H1 (cell line): ENCODE results near the gene KCTD4. TPM values are rescaled to one million over a fixed set of nuclear protein-coding genes. Genes with fewer than 3 reads are reported as not detected.

Source experiments
- CTCF ChIA-PET: fragments of 300-600 bp; sonication (Branson Sonifier 250); formaldehyde crosslinking; loops from one replicate; lab custom pipeline; 2021; ENCODE audit not compliant: partially characterized antibody; lab: Charles Lee
- POLR2A ChIA-PET: fragments of 300-600 bp; sonication (Branson Sonifier 250); formaldehyde crosslinking; loops from one replicate; lab custom pipeline; 2021; ENCODE audit warnings: inconsistent platforms; ENCODE audit not compliant: partially characterized antibody; lab: Charles Lee
- DNase-seq, 2 experiments: peaks; one replicate each; pipeline versions ENCODE4 v3.0.0 to v3.0.0-alpha.2; 2010 to 2022; ENCODE audit warnings: low spot score in 2 of 2, low read depth in 1 of 2, mixed read lengths in 1 of 2
- FAIRE-seq: peaks from 2 replicates; lab custom pipeline; 2011; peaks lifted over from hg19 to GRCh38; lab: Jason Lieb, UNC
- H2AFZ ChIP-seq: 2 replicates; pipeline ENCODE4 v1.8.1; 2012; ENCODE audit warnings: low read length, inconsistent platforms
- H2AK5ac ChIP-seq: 2 replicates; pipeline ENCODE4 v1.6.1; 2013; ENCODE audit warnings: low read depth, low read length
- H2BK120ac ChIP-seq: replicated peaks from 2 replicates; pipeline ENCODE3; 2013; ENCODE audit warnings: low read depth, low read length, inconsistent platforms
- H2BK12ac ChIP-seq: 2 replicates; pipeline ENCODE4 v1.6.1; 2013; ENCODE audit warnings: low read depth, low read length
- H2BK15ac ChIP-seq: 2 replicates; pipeline ENCODE4 v1.6.1; 2013; ENCODE audit warnings: low read length
- H2BK20ac ChIP-seq: 2 replicates; pipeline ENCODE4 v1.6.1; 2013; ENCODE audit warnings: low read length
- H2BK5ac ChIP-seq: 2 replicates; pipeline ENCODE4 v1.6.1; 2013; ENCODE audit warnings: low read depth, low read length
- H3K14ac ChIP-seq: 2 replicates; pipeline ENCODE4 v1.6.1; 2013; ENCODE audit warnings: inconsistent platforms; ENCODE audit not compliant: insufficient read length
- H3K18ac ChIP-seq: 2 replicates; pipeline ENCODE4 v1.6.1; 2013; ENCODE audit warnings: low read length; ENCODE audit errors: extremely low read depth
- H3K23ac ChIP-seq: 2 replicates; pipeline ENCODE4 v1.6.1; 2013; ENCODE audit warnings: inconsistent platforms; ENCODE audit not compliant: insufficient read length
- H3K23me2 ChIP-seq: 2 replicates; pipeline ENCODE4 v1.6.1; 2013; ENCODE audit warnings: low read depth, low read length
- H3K27ac ChIP-seq: 2 replicates; pipeline ENCODE4 v1.6.1; 2011; ENCODE audit warnings: low read depth, low read length, inconsistent platforms
- H3K27me3 ChIP-seq, 4 experiments: replicated peaks in 1 of 4; 1 replicate in 1 of 4; 2 replicates in 3 of 4; pipeline versions ENCODE4 v1.6.1 to v1.8.1; 2011 to 2013; ENCODE audit warnings: low read length in 3 of 4, mild to moderate bottlenecking in 3 of 4, inconsistent platforms in 2 of 4, mixed read lengths in 2 of 4, moderate library complexity in 1 of 4; ENCODE audit not compliant: control insufficient read depth in 3 of 4, insufficient read depth in 3 of 4; ENCODE audit errors: extremely low read depth in 1 of 4
- H3K36me3 ChIP-seq, 4 experiments: 2 replicates each; pipeline versions ENCODE4 v1.6.1 to v1.8.1; 2011 to 2013; ENCODE audit warnings: mild to moderate bottlenecking in 4 of 4, low read length in 3 of 4, moderate library complexity in 2 of 4, control low read depth in 1 of 4, inconsistent platforms in 1 of 4; ENCODE audit not compliant: insufficient read depth in 4 of 4, control insufficient read depth in 2 of 4
- H3K4ac ChIP-seq: replicated peaks from 2 replicates; pipeline ENCODE3; 2013; ENCODE audit warnings: low read length, low read depth, mixed read lengths, inconsistent platforms; ENCODE audit not compliant: insufficient read length
- H3K4me1 ChIP-seq, 4 experiments: replicated peaks in 1 of 4; 1 replicate in 1 of 4; 2 replicates in 3 of 4; pipeline versions ENCODE4 v1.6.1 to v1.8.1; 2011 to 2013; ENCODE audit warnings: low read length in 3 of 4, inconsistent platforms in 2 of 4, mixed read lengths in 1 of 4; ENCODE audit not compliant: insufficient read depth in 4 of 4, control insufficient read depth in 3 of 4
- H3K4me2 ChIP-seq, 2 experiments: 2 replicates each; pipeline versions ENCODE4 v1.6.1 to v1.8.1; 2011 to 2013; ENCODE audit warnings: low read depth in 2 of 2, low read length in 2 of 2, control low read depth in 1 of 2, inconsistent platforms in 1 of 2, mild to moderate bottlenecking in 1 of 2; ENCODE audit not compliant: insufficient read depth in 1 of 2
- H3K4me3 ChIP-seq, 4 experiments: fragments of 200-600, 300-600 bp in 1 of 4; sonication (generic), shearing (Covaris generic), sonication (Bioruptor Twin) in 1 of 4; 2 replicates each; pipeline versions ENCODE4 v1.5.1 to v1.8.1; 2011 to 2016; ENCODE audit warnings: low read length in 4 of 4, low read depth in 3 of 4, control low read depth in 2 of 4, inconsistent platforms in 2 of 4, mild to moderate bottlenecking in 2 of 4, mixed read lengths in 1 of 4, moderate library complexity in 1 of 4; ENCODE audit not compliant: insufficient read depth in 2 of 4; ENCODE audit errors: extremely low read depth in 1 of 4
- H3K56ac ChIP-seq: replicated peaks from 2 replicates; pipeline ENCODE3; 2013; ENCODE audit warnings: low read depth, mild to moderate bottlenecking, mixed read lengths, low read length, inconsistent platforms; ENCODE audit not compliant: insufficient read length
- H3K79me1 ChIP-seq: 2 replicates; pipeline ENCODE4 v1.6.1; 2013; ENCODE audit warnings: low read depth, low read length, control low read depth
- H3K79me2 ChIP-seq, 2 experiments: 2 replicates each; pipeline versions ENCODE4 v1.6.1 to v1.8.1; 2012 to 2013; ENCODE audit warnings: low read length in 2 of 2, mild to moderate bottlenecking in 2 of 2, inconsistent platforms in 1 of 2; ENCODE audit not compliant: insufficient read depth in 2 of 2, control insufficient read depth in 1 of 2
- H3K9ac ChIP-seq, 4 experiments: replicated peaks in 1 of 4; 1 replicate in 1 of 4; 2 replicates in 3 of 4; pipeline versions ENCODE4 v1.6.1 to v1.8.1; 2011 to 2013; ENCODE audit warnings: low read depth in 3 of 4, low read length in 3 of 4, control low read depth in 2 of 4, mild to moderate bottlenecking in 2 of 4, moderate library complexity in 2 of 4, inconsistent platforms in 1 of 4; ENCODE audit errors: extremely low read depth in 1 of 4
- H3K9me3 ChIP-seq, 2 experiments: 2 replicates each; pipeline versions ENCODE4 v1.6.1 to v1.8.1; 2012 to 2013; ENCODE audit warnings: mild to moderate bottlenecking in 2 of 2, moderate library complexity in 2 of 2, control low read depth in 1 of 2, inconsistent platforms in 1 of 2, low read depth in 1 of 2, low read length in 1 of 2, mixed read lengths in 1 of 2; ENCODE audit not compliant: insufficient read depth in 2 of 2
- H4K20me1 ChIP-seq, 2 experiments: replicated peaks in 1 of 2; 2 replicates each; pipeline versions ENCODE3 to v1.8.1; 2011 to 2013; ENCODE audit warnings: inconsistent platforms in 2 of 2, low read length in 2 of 2, mild to moderate bottlenecking in 1 of 2; ENCODE audit not compliant: insufficient read depth in 2 of 2, control insufficient read depth in 1 of 2
- H4K5ac ChIP-seq: 2 replicates; pipeline ENCODE4 v1.6.1; 2013; ENCODE audit warnings: low read length, low read depth, mixed read lengths, inconsistent platforms; ENCODE audit not compliant: insufficient read length
- H4K8ac ChIP-seq: 2 replicates; pipeline ENCODE4 v1.8.0; 2013; ENCODE audit warnings: mild to moderate bottlenecking, moderate library complexity, low read length, inconsistent platforms; ENCODE audit not compliant: insufficient read depth; ENCODE audit errors: extremely low read depth
- H4K91ac ChIP-seq: replicated peaks from 2 replicates; pipeline ENCODE3; 2013; ENCODE audit warnings: low read length, mixed read lengths, inconsistent platforms; ENCODE audit not compliant: insufficient read length
- BCL11A ChIP-seq, 2 experiments: IDR thresholded peaks; one replicate each; pipeline ENCODE4 v1.6.1; 2011; ENCODE audit warnings: low read depth in 2 of 2, low read length in 2 of 2, mild to moderate bottlenecking in 2 of 2
- CBX5 ChIP-seq: fragments of 300-800, 300-1000 bp; sonication (generic); IDR thresholded peaks from 2 replicates; pipeline ENCODE4 v1.7.1; 2016; ENCODE audit warnings: antibody characterized with exemption, low read length, low read depth
- JUN ChIP-seq: IDR thresholded peaks from 2 replicates; pipeline ENCODE4 v1.6.1; 2011; ENCODE audit warnings: low read depth, mild to moderate bottlenecking, improper control_type of control experiment, low read length
- KDM4A ChIP-seq: IDR thresholded peaks from one replicate; pipeline ENCODE4 v1.7.1; 2012; ENCODE audit warnings: low read depth, mild to moderate bottlenecking, moderate library complexity, low read length, inconsistent platforms; ENCODE audit not compliant: severe bottlenecking
- MAX ChIP-seq: IDR thresholded peaks from 2 replicates; pipeline ENCODE4 v1.6.1; 2012; ENCODE audit warnings: inconsistent platforms
- RNF2 ChIP-seq: fragments of 200-900, 300-1000 bp; sonication (generic); IDR thresholded peaks from 2 replicates; pipeline ENCODE4 v1.7.1; 2016; ENCODE audit warnings: borderline replicate concordance, low read depth, mild to moderate bottlenecking, antibody characterized with exemption, low read length; ENCODE audit not compliant: poor library complexity, severe bottlenecking; ENCODE audit errors: missing control alignments
- SIRT6 ChIP-seq: IDR thresholded peaks from one replicate; pipeline ENCODE4 v1.7.1; 2012; ENCODE audit warnings: low read length, inconsistent platforms
- SP1 ChIP-seq: IDR thresholded peaks from 2 replicates; pipeline ENCODE4 v1.6.1; 2011; ENCODE audit warnings: low read depth, low read length
- SP2 ChIP-seq: IDR thresholded peaks from 2 replicates; pipeline ENCODE4 v1.6.1; 2012; ENCODE audit warnings: mild to moderate bottlenecking, low read length, inconsistent platforms
- WGBS, 2 experiments: shearing (Covaris generic) in 1 of 2; methylation state at CpG; one replicate each; pipeline versions ENCODE4 v1.1.6 to v1.1.7; 2013 to 2015; ENCODE audit warnings: low lambda C conversion rate in 2 of 2, mixed read lengths in 2 of 2, inconsistent platforms in 1 of 2, low coverage in 1 of 2, missing lambda C conversion rate in 1 of 2; ENCODE audit not compliant: insufficient replicate concordance in 2 of 2, insufficient coverage in 1 of 2, insufficient read length in 1 of 2; ENCODE audit errors: extremely low coverage in 1 of 2, missing lambda C conversion rate in 1 of 2; 5-methylcytosine and 5-hydroxymethylcytosine counted together
- polyA plus RNA-seq, 7 experiments: library from polyadenylated mRNA; depleted of rRNA in 3 of 7; stranded (reverse) in 5 of 7; unstranded in 2 of 7; fragments of >200 nt in 5 of 7; fragments of 200-250 nt in 2 of 7; gene quantifications; 1 replicate in 5 of 7; 2 replicates in 1 of 7; 4 replicates in 1 of 7; pipeline versions ENCODE4 v1.2.1 to v1.2.3, GENCODE V29; 2011 to 2013; ENCODE audit warnings: missing spikeins in 2 of 7, mixed read lengths in 2 of 7
- total RNA-seq: library from RNA; stranded (reverse); fragmentation: NEBNext Ultra II Directional; extraction: Animal tissue kit (Norgen Biotek cat#: 25700); gene quantifications from 2 replicates; pipeline ENCODE4 v1.2.1, GENCODE V29; 2021
- TF ChIP-seq, protein P1 (sequence below): IDR thresholded peaks from 2 replicates; pipeline ENCODE4 v1.6.1; 2011; ENCODE audit warnings: low read length, improper control_type of control experiment
- TF ChIP-seq, protein P2 (sequence below): IDR thresholded peaks from 2 replicates; pipeline ENCODE4 v1.6.1; 2011; ENCODE audit warnings: low read depth, mild to moderate bottlenecking, low read length; ENCODE audit not compliant: insufficient read depth

KCTD4 gene
- total and polyA plus RNA-seq, 2 of the 8 experiments (the other 6 are each of a cell fraction or from before 2014, with no cell fraction given), result not detected

GRCh38 chr13:45196622-45197021 is 4.2 kb downstream of the KCTD4 start:
- FAIRE-seq, result no peak
- no peak for TF ChIP-seq KDM4A
- TF ChIP-seq, protein P1, sequence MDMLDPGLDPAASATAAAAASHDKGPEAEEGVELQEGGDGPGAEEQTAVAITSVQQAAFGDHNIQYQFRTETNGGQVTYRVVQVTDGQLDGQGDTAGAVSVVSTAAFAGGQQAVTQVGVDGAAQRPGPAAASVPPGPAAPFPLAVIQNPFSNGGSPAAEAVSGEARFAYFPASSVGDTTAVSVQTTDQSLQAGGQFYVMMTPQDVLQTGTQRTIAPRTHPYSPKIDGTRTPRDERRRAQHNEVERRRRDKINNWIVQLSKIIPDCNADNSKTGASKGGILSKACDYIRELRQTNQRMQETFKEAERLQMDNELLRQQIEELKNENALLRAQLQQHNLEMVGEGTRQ, result no peak
- TF ChIP-seq MAX, result no peak
- no peak for TF ChIP-seq SP1
- no peak for TF ChIP-seq BCL11A (IDR thresholded peaks at IDR 0.05; ENCODE audit: low read depth in 2 of 2, low read length in 2 of 2)
- TF ChIP-seq SP2, result no peak
- TF ChIP-seq, protein P2, sequence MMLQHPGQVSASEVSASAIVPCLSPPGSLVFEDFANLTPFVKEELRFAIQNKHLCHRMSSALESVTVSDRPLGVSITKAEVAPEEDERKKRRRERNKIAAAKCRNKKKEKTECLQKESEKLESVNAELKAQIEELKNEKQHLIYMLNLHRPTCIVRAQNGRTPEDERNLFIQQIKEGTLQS, result no peak
- no peak for TF ChIP-seq JUN
- TF ChIP-seq RNF2, result no peak
- no peak for TF ChIP-seq CBX5
- no peak for TF ChIP-seq SIRT6

More at GRCh38 chr13:45196622-45197021, 4.2 kb downstream of the KCTD4 start:
- Histone ChIP-seq H3K23me2 (no peaks in the 10 kb centered on the region), H3K4me2 (no peak overlapping the region), H3K4ac (no peak overlapping the region), H3K79me2 (peaks cover 0 to 3% of the 10 kb centered on the region in 2 experiments; a peak in 1 of 4 replicates), H3K27ac (no peak overlapping the region), H3K9me3 (no peaks in the 10 kb centered on the region), H4K8ac (no peak overlapping the region), H3K4me3 (no peak overlapping the region), H2BK12ac (no peak overlapping the region), H3K18ac (no peak overlapping the region), H4K5ac (no peak overlapping the region), H2AFZ (no peak overlapping the region), H2BK15ac (no peak overlapping the region), H2BK5ac (no peak overlapping the region), H3K9ac (no peak overlapping the region), H4K91ac (no peak overlapping the region), H3K36me3 (no peaks in the 10 kb centered on the region), H3K4me1 (peaks cover 0 to 3% (median 0%) of the 10 kb centered on the region in 4 experiments; a peak in 1 of 7 replicates), H3K27me3 (no peaks in the 10 kb centered on the region), H2BK120ac (no peak overlapping the region), H3K79me1 (no peaks in the 10 kb centered on the region; the same call in 1 of the 2 replicates), H2BK20ac (no peak overlapping the region), H2AK5ac (no peak overlapping the region), H3K56ac (no peak overlapping the region), H3K14ac (no peak overlapping the region), H4K20me1 (no peaks in the 10 kb centered on the region), H3K23ac (no peak overlapping the region)
- DNase-seq, result no peak
- CTCF ChIA-PET, result interaction anchor here (0.5 to 1.5 kb wide), 3 partner anchors 27 to 162 kb away, joined by 3 to 4 read pairs (median 3); no protein-coding TSS in a partner anchor
- 81% methylated on average over 1 of the region's 1 CpG; no CpG with 5 or more reads in 1 of the 2 experiments for WGBS, 2 experiments
- POLR2A ChIA-PET, result interaction anchor here (1.1 kb wide), 1 partner anchor 102 kb away, joined by 3 read pairs; no protein-coding TSS in a partner anchor
